GM23248 (cell line): Measurements from ENCODE around the gene WRNIP1.

Source experiments
- EZH2 ChIP-seq: fragments of 200-600 bp; sonication (generic); IDR thresholded peaks from 2 replicates; pipeline ENCODE4 v1.6.1; 2018; ENCODE audit warnings: antibody characterized with exemption, mild to moderate bottlenecking; ENCODE audit not compliant: insufficient read depth, poor library complexity, severe bottlenecking
- EZH2phosphoT487 ChIP-seq: fragments of 200-600 bp; sonication (generic); IDR thresholded peaks from 2 replicates; pipeline ENCODE4 v1.6.1; 2018; ENCODE audit warnings: antibody characterized with exemption, moderate library complexity, mild to moderate bottlenecking, low read depth; ENCODE audit not compliant: insufficient read depth

DNA sequence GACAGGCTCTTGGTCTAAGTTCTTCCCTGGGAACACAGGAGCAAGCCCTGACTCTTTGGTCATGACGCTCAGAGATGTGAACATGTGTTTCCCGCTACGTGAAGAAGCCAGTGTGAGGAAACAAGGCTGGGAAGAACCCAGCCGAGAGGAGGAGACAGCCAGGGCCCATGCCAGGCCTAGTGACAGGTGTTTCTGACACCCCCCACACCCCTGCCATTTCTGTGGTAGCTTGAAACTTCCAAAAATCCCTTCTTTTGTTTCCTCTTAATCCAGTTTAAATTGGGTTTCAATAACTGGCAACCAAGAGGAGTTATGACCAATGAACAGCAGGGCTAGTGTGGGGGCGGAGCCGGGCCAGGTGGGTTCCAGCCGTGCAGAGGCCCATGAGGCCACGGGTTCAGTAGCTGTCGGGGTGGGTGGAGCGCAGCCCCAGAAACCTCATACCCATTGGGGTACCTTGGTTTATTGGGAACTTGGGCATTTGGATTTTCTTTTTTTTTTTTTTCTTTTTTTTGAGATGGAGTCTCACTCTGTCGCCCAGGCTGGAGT is 33.5 kb downstream of the WRNIP1 start:
- TF ChIP-seq EZH2phosphoT487: no peak
- TF ChIP-seq EZH2: no peak
